Liver (tissue), 9 donors: Measurements from ENCODE around the gene FRYL. TPM values are rescaled to one million over a fixed set of nuclear protein-coding genes. Genes with fewer than 3 reads are reported as not detected.

Experiments used
- DNase-seq: peaks from one replicate; pipeline ENCODE4 v3.0.0-alpha.2; 2017; ENCODE audit warnings: low spot score
- H3K27ac ChIP-seq, 2 donors: one replicate each; pipeline ENCODE4 v1.7.0; 2013; ENCODE audit warnings: inconsistent platforms in 2 of 2, low read length in 2 of 2, control low read depth in 1 of 2, low read depth in 1 of 2, mild to moderate bottlenecking in 1 of 2
- H3K27me3 ChIP-seq, 4 donors: one replicate each; pipeline versions ENCODE4 v1.6.1 to v1.7.0; 2013; ENCODE audit warnings: low read length in 3 of 4, inconsistent platforms in 1 of 4, mild to moderate bottlenecking in 1 of 4, moderate library complexity in 1 of 4; ENCODE audit not compliant: control insufficient read depth in 4 of 4, insufficient read depth in 4 of 4
- H3K36me3 ChIP-seq, 4 donors: one replicate each; pipeline versions ENCODE4 v1.6.1 to v1.7.0; 2013; ENCODE audit warnings: low read length in 3 of 4, mild to moderate bottlenecking in 3 of 4, low read depth in 1 of 4, moderate library complexity in 1 of 4; ENCODE audit not compliant: control insufficient read depth in 4 of 4, insufficient read depth in 3 of 4
- H3K4me1 ChIP-seq, 4 donors: one replicate each; pipeline versions ENCODE4 v1.6.1 to v1.7.0; 2013; ENCODE audit warnings: low read length in 3 of 4, mild to moderate bottlenecking in 3 of 4, moderate library complexity in 1 of 4; ENCODE audit not compliant: control insufficient read depth in 4 of 4, insufficient read depth in 4 of 4
- H3K4me3 ChIP-seq, 3 donors: one replicate each; pipeline versions ENCODE4 v1.6.1 to v1.7.0; 2013; ENCODE audit warnings: low read length in 3 of 3, control low read depth in 1 of 3, low read depth in 1 of 3, mild to moderate bottlenecking in 1 of 3
- H3K9ac ChIP-seq, 2 donors: one replicate each; pipeline ENCODE4 v1.7.0; 2013; ENCODE audit warnings: low read length in 2 of 2, mild to moderate bottlenecking in 2 of 2, moderate library complexity in 2 of 2, control low read depth in 1 of 2, low read depth in 1 of 2
- H3K9me3 ChIP-seq, 4 donors: one replicate each; pipeline versions ENCODE4 v1.6.1 to v1.7.0; 2013; ENCODE audit warnings: low read length in 3 of 4; ENCODE audit not compliant: control insufficient read depth in 4 of 4
- EGR1 ChIP-seq, 2 donors: IDR thresholded peaks; 2 replicates each; pipeline ENCODE4 v1.6.1; 2016 to 2018; ENCODE audit warnings: antibody characterized with exemption in 2 of 2, low read depth in 2 of 2
- FOXA1 ChIP-seq: IDR thresholded peaks from 2 replicates; pipeline ENCODE4 v1.6.1; 2016; ENCODE audit warnings: antibody characterized with exemption
- FOXA2 ChIP-seq: IDR thresholded peaks from 2 replicates; pipeline ENCODE4 v1.6.1; 2016; ENCODE audit warnings: antibody characterized with exemption
- GABPA ChIP-seq, 2 donors: IDR thresholded peaks in 1 of 2; conservative IDR thresholded peaks in 1 of 2; 2 replicates each; pipeline ENCODE4 v1.6.1; 2016; ENCODE audit warnings: antibody characterized with exemption in 2 of 2, mild to moderate bottlenecking in 1 of 2, moderate library complexity in 1 of 2
- HNF4A ChIP-seq, 2 donors: conservative IDR thresholded peaks; 2 replicates each; pipeline ENCODE4 v1.6.1; 2016; ENCODE audit warnings: antibody characterized with exemption in 2 of 2, mild to moderate bottlenecking in 2 of 2
- HNF4G ChIP-seq: IDR thresholded peaks from 2 replicates; pipeline ENCODE4 v1.6.1; 2016; ENCODE audit warnings: antibody characterized with exemption
- JUND ChIP-seq, 2 donors: IDR thresholded peaks; 2 replicates each; pipeline ENCODE4 v1.6.1; 2016; ENCODE audit warnings: antibody characterized with exemption in 2 of 2
- NR2F2 ChIP-seq: IDR thresholded peaks from 2 replicates; pipeline ENCODE4 v1.6.1; 2016; ENCODE audit warnings: antibody characterized with exemption
- RAD21 ChIP-seq, 2 donors: IDR thresholded peaks; 2 replicates each; pipeline ENCODE4 v1.6.1; 2016; ENCODE audit warnings: antibody characterized with exemption in 2 of 2, mild to moderate bottlenecking in 2 of 2
- RXRA ChIP-seq, 2 donors: IDR thresholded peaks; 2 replicates each; pipeline ENCODE4 v1.6.1; 2017 to 2018; ENCODE audit warnings: antibody characterized with exemption in 2 of 2, mild to moderate bottlenecking in 1 of 2
- SP1 ChIP-seq: IDR thresholded peaks from 2 replicates; pipeline ENCODE4 v1.6.1; 2018; ENCODE audit warnings: antibody characterized with exemption, mild to moderate bottlenecking
- TAF1 ChIP-seq: conservative IDR thresholded peaks from 2 replicates; pipeline ENCODE4 v1.6.1; 2016; ENCODE audit warnings: antibody characterized with exemption, mild to moderate bottlenecking
- WGBS: extraction: QIAGEN DNeasy Blood & Tissue Kit; methylation state at CpG from one replicate; pipeline ENCODE4 v1.1.7; 2013; 5-methylcytosine and 5-hydroxymethylcytosine counted together
- polyA plus RNA-seq, 2 donors: library from polyadenylated mRNA; stranded (reverse) in 1 of 2; unstranded in 1 of 2; fragments of 200-250 nt in 1 of 2; fragments of >200 nt in 1 of 2; fragmentation: Nextera tagmentation in 1 of 2; extraction: Ambion mirVana in 1 of 2; gene quantifications; one replicate each; pipeline versions ENCODE4 v1.2.1 to v1.2.3, GENCODE V29; 2013 to 2015
- total RNA-seq, 2 donors: library from RNA; depleted of rRNA; stranded (reverse); fragments of >200 nt; gene quantifications; one replicate each; pipeline ENCODE4 v1.2.3, GENCODE V29; 2014
- TF ChIP-seq, protein P1 (sequence below): fragments of 150-350 bp; IDR thresholded peaks from 2 replicates; pipeline ENCODE4 v1.5.1; 2017; ENCODE audit warnings: improper control_type of control experiment, low read depth, low read length; ENCODE audit not compliant: missing input control
- TF ChIP-seq, protein P2 (sequence below): IDR thresholded peaks from 2 replicates; pipeline ENCODE4 v1.6.1; 2016; ENCODE audit warnings: antibody characterized with exemption
- TF ChIP-seq, protein P3 (sequence below): IDR thresholded peaks from 2 replicates; pipeline ENCODE4 v1.6.1; 2016; ENCODE audit warnings: antibody characterized with exemption
- TF ChIP-seq, protein P4 (sequence below): IDR thresholded peaks from 2 replicates; pipeline ENCODE4 v1.6.1; 2016; ENCODE audit warnings: antibody characterized with exemption
- donor health status: healthy.
- donor health status: healthy.
- donor health status: healthy.
- donor health status: healthy.
- donor health status: healthy.

FRYL gene
- total and polyA plus RNA-seq, 4 donors = 5.3 to 79.0 (median 27.2) TPM

DNA sequence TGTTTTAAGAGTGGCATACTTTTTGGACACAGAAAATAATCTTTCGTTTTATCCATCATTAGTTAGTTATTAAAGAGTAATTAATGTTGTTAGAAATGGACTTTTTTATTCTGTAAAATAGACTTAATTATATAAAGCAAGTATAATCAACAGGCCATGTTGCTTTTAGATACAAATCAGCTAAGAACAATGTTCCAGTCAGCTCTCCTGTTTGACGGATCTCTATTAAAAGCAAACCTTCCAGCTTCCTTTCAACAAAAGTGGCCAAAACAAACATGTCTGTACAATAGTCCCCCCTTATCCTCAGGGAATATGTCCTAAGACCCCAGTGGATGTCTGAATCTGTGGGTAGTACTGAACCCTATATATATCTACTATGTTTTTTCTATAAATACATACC, 301.8 kb downstream of the FRYL start (continued):
- TF ChIP-seq, protein P1, sequence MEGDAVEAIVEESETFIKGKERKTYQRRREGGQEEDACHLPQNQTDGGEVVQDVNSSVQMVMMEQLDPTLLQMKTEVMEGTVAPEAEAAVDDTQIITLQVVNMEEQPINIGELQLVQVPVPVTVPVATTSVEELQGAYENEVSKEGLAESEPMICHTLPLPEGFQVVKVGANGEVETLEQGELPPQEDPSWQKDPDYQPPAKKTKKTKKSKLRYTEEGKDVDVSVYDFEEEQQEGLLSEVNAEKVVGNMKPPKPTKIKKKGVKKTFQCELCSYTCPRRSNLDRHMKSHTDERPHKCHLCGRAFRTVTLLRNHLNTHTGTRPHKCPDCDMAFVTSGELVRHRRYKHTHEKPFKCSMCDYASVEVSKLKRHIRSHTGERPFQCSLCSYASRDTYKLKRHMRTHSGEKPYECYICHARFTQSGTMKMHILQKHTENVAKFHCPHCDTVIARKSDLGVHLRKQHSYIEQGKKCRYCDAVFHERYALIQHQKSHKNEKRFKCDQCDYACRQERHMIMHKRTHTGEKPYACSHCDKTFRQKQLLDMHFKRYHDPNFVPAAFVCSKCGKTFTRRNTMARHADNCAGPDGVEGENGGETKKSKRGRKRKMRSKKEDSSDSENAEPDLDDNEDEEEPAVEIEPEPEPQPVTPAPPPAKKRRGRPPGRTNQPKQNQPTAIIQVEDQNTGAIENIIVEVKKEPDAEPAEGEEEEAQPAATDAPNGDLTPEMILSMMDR = no peak
- TF ChIP-seq RXRA (IDR thresholded peaks at IDR 0.05) (no peak), HNF4G (no peak)

DNA sequence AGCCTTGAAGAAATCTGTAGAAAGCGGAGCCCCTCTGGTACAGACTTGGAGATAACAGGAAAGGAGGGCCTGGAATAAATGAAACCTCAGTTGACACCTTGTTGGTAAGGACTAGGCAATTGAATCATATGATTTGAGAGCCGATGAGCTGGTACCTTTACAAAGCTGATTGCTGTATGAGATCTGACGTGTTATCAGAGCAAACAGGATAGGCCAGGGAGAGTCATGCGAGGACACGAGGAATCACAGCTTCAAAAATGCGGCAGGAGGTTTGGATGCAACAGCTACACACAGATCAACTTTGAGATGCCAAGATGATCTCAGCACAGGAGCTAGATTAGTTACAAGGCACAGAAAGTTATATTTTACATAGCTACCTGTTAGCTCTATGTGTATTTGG, 304.3 kb downstream of the FRYL start:
- Histone ChIP-seq H3K9me3 (no peaks in the 10 kb centered on the region), H3K4me1 (no peaks in the 10 kb centered on the region), H3K9ac (no peak overlapping the region), H3K36me3 (no peaks in the 10 kb centered on the region), H3K27ac (no peak overlapping the region), H3K4me3 (no peak overlapping the region), H3K27me3 (no peaks in the 10 kb centered on the region)
- WGBS = 89% methylated on average over 6 of the region's 6 CpGs
- DNase-seq = no peak
- no peak for TF ChIP-seq JUND (IDR thresholded peaks at IDR 0.05)
- TF ChIP-seq SP1 = no peak
- no peak for TF ChIP-seq RAD21 (IDR thresholded peaks at IDR 0.05)
- TF ChIP-seq, protein P2, sequence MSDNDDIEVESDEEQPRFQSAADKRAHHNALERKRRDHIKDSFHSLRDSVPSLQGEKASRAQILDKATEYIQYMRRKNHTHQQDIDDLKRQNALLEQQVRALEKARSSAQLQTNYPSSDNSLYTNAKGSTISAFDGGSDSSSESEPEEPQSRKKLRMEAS = no peak
- no peak for TF ChIP-seq HNF4G
- no peak for TF ChIP-seq EGR1 (IDR thresholded peaks at IDR 0.05; ENCODE audit: low read depth in 2 of 2)
- no peak for TF ChIP-seq RXRA (IDR thresholded peaks at IDR 0.05)
- TF ChIP-seq, protein P3, sequence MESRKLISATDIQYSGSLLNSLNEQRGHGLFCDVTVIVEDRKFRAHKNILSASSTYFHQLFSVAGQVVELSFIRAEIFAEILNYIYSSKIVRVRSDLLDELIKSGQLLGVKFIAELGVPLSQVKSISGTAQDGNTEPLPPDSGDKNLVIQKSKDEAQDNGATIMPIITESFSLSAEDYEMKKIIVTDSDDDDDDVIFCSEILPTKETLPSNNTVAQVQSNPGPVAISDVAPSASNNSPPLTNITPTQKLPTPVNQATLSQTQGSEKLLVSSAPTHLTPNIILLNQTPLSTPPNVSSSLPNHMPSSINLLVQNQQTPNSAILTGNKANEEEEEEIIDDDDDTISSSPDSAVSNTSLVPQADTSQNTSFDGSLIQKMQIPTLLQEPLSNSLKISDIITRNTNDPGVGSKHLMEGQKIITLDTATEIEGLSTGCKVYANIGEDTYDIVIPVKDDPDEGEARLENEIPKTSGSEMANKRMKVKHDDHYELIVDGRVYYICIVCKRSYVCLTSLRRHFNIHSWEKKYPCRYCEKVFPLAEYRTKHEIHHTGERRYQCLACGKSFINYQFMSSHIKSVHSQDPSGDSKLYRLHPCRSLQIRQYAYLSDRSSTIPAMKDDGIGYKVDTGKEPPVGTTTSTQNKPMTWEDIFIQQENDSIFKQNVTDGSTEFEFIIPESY = no peak
- TF ChIP-seq, protein P4, sequence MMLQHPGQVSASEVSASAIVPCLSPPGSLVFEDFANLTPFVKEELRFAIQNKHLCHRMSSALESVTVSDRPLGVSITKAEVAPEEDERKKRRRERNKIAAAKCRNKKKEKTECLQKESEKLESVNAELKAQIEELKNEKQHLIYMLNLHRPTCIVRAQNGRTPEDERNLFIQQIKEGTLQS = no peak
- no peak for TF ChIP-seq GABPA (IDR thresholded peaks at IDR 0.05 in 1 of 2, conservative IDR thresholded peaks at IDR 0.05 in 1 of 2)
- no peak for TF ChIP-seq NR2F2
- TF ChIP-seq HNF4A (conservative IDR thresholded peaks at IDR 0.05) = no peak
- TF ChIP-seq TAF1 = no peak
- no peak for TF ChIP-seq FOXA2
- no peak for TF ChIP-seq FOXA1

DNA sequence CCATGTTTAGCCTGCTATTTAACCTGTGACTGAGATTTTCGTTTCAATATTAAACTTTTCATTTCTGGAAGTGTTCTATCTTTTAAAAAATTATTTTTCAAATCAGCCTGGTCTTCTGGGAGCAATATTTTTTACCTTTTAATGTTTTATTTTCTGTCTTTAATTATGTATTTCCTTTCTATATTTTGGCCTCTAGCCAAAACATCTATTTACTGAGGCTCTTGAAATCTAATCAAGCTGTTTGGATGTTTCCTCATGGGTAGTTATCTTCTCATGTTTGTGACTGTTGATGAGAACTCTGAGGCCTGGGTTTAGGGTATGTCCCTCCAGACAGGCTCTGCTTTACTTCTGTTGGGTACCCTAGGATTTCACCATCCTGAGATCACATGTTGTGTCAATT, 307.3 kb downstream of the FRYL start:
- no peak for DNase-seq
- 88% methylated on average over 1 of the region's 1 CpG for WGBS

More for the DNA sequence above, 307.3 kb downstream of the FRYL start:
- Histone ChIP-seq H3K36me3 (no peaks in the 10 kb centered on the region), H3K27me3 (no peaks in the 10 kb centered on the region), H3K4me1 (no peaks in the 10 kb centered on the region), H3K4me3 (no peak overlapping the region), H3K9ac (no peak overlapping the region), H3K9me3 (no peaks in the 10 kb centered on the region), H3K27ac (no peak overlapping the region)
- TF ChIP-seq EGR1 (IDR thresholded peaks at IDR 0.05; ENCODE audit: low read depth in 2 of 2) (no peak), SP1 (no peak), FOXA2 (no peak)
- TF ChIP-seq, protein P4 = no peak
